ENCODE measurements around the gene GTPBP1.
A peak's percentile ranks its signal among the peaks of the same experiment; 100 is the strongest.

GTPBP1 gene

DNA sequence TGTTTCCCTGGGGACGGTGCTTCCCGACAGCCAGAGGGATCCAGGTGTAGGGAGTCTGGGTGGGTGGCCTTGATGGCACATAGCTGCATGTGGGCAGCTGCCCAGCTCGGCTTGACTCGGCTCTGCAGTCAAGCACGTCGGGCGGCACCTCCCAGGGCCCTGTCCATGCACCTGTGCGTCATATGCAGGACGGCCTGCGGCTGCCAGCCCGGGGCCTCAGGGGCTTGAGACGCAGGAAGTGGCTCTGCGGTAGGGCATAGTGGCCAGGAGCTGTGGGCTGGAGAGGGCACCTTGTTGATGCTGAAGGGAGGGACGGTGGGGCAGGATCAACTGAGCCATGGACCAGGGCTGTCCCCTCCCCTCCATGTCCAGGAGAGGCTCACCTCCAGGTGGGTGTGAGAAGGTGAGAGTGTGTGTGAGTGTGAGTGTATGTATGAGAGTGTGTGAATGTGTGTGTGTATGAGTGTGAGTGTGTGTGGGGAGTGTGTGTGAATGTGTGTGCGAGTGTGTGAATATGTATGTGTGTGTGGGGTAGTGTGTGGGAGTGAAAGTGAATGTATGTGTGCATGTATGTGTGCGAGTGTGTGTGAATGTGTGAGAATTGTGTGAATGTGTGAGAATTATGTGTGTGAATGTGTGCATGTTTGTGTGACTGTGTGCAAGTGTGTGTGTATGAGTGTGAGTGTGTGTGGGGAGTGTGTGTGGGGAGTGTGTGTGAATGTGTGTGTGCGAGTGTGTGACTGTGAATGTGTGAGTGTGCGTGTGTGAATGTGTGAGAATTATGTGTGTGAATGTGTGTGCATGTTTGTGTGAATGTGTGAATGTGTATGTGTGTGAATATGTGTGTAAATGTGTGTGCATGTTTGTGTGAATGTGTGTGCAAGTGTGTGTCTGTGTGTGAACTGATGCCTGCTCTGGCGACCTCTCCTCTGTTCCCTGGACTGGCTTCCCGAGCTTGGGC, 55.7 kb downstream of the GTPBP1 start:
- DNase-seq: no peak

DNA sequence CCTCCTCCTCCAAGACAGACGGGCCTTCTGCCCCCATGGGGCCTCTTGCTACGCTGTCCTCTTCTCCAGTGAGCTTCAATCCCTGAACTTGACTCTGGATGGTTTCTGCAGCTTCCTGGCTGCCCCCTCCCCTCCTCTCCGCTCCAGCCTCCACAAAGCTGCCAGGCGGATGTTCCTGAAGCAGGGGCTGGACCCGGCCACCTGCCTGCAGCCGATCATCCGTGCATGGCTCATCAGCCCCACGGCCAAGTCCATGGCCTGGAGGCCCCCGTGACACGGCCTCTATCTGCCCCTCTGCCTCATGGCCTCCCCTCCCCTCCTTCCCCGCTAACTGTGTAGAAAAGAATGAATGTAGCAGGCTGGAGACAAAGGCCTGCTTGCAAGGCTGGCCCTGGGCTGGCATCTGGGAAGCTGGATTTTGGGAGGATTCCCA, 56.8 kb downstream of the GTPBP1 start:
- no peak for DNase-seq

DNA sequence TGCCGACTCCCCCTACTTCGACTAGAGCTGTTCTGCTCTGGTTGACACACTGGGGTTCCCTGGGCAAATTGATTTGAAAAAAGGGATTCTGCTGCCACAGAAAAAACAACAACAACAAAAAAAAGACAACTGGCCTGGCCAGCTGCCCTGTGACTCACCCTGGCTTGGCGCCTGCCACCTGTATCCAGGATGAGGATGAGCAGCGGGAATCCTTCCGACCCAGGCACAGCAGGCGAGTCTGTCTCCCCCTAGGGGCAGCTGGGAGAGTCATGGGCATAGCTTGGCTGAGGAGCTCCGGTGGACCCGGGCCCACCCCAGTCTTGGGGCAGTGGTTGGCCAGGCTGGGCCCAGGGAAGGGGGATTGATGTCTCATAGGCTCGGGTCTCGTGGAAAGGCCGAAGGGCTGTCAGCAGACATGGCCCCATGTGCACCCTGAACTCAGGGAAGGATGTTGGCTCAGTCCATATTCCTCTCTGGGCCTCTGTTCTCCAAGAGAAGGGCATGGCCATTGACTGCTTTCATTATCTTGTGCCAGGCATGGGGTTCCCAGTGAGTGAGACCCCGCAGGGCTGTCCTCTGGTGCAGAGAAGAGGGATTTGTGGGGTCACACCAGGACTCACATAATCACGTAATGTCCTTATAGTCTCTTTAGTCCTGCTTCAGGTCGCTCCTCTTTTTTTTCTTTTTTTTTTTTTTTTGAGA, 60.5 kb downstream of the GTPBP1 start:
- DNase-seq: peak; percentile 46

DNA sequence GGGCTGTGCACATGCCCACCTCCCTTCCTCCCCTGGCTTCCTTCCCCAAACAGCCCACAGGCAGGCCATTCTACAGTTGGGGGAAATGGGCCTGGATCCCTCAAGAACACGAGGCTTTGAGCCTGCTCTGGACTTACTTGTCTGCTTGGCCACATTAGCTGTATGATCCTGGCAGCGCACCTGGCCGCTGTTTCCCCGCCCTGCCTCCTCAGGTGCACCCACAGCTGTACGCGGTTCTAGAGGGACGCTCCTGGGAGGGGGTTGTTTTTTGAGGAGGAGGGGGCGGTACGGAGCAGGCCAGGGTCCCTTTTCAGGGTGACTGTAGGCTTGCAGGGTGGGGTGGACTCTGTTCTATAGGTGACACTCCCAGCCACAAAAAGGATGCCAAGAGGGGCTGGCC, 61.6 kb downstream of the GTPBP1 start:
- no peak for DNase-seq

DNA sequence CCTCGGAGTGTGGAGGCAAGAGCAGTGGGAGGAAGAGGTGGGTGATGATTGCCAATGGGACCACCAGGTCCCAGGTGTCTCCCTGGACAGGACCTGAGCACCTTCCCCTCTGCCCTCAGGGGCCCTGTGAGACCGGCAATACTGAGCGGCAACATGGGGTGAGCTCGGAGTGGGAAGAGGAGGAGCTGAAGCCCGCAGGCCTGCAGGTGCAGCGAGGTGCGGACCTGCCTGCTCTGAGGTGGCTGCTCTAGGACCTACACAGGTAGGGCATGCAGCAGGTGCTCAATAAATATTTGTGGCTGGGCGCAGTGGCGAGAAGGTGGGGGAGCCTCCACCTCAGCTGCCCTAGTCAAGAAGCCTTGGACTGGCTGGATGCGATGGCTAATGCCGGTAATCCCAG, 62.3 kb downstream of the GTPBP1 start:
- no peak for DNase-seq

DNA sequence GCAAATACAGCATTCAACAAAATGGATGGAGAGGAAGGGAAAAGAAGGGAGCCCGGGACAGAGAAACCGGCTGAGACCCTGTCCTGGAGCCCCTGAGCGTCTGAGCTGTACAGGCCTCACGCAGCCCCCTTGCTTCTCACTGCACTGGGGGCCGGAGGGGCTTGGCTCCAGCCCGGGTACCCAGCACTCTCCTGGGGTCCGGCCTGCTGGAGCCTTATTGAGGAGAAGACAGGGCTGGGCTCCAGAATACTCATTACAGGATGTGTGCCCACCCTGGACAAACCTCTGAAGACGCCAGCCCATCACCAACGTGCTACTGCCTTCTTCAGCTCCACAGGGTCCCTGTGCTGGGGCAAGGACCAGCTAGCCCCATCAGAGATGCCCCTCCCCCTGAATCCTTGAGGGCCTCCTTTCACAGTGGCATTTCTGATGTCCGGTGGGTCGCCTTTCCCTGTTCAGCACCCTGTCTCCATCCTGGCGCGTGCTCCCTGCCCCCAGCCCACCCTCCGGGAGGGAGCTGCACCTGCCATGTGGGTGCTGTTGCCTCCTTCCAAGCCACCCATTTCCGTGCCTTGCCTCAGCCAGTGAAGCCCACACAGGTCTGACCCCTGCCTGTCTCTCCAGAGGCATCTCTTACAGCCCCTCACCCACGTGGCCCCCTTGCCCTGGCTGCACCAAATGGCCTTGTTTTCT, 64.7 kb downstream of the GTPBP1 start:
- no peak for DNase-seq

DNA sequence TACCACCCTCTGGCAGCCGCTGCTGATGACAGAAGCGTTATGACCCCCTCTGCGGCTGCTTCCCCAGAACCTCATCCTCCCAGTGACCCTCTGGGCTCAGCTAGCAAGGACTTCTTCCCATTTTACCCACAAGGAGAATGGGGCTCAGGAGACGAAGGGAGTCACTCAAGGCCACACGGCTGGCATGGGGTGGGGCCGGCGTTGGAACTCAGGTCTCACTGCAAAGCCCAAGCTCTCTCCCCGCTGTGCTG, 66.8 kb downstream of the GTPBP1 start:
- no peak for DNase-seq

DNA sequence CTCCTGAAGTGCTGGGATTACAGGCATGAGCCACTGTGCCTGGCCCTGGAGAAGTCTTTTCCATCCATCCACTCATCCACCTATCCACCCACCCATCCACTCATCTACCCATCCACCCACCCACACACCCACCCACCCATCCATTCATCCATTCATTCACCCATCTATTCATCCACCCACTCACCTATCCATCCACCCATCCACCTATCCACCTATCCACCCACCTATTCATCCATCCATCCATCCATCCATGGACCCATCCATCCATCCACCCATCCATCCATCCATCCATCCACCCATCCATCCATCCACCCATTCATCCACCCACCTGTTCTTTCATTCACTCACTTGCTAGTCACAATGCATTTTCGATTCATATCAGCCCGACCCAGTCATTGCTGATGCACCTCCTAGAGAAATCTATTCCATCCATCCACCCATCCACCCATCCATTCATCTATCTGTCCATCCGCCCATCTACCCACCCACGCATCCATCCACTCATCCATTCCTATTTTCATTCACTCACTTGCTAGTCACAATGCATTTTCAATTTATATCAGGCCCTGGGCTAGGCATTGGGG, 67.7 kb downstream of the GTPBP1 start:
- DNase-seq: no peak

DNA sequence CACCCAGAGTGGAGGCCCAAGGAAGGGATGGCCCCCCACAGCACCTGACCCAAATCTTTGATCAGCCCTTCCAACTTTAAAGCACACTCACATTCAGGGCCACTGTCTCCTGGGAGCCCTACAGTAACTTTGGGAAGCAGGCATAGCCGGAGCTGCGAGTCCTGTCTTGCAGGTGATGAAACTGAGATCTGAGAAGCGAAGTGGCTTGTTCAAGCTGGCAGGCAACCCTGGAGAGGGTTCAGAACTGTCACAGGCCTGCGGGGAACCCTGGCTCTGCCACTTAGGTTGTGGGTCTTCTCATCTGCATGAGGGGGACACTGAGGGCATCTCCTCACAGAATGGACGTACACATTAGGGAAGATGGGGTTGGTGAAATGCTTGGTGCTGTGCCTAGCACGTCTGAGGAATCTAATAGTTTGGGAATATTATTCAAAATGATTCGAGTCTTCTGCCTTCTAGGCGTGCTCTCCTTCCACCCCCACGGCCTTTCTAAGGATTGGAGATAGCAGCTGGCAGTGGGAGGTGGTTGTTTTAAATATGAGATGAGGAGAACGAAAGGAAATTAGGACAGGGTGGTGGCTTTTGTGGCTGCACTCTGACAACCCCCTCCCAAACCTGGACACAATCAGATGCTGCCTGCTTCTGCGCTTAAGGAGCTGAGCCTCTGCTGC, 68.9 kb downstream of the GTPBP1 start:
- no peak for DNase-seq

DNA sequence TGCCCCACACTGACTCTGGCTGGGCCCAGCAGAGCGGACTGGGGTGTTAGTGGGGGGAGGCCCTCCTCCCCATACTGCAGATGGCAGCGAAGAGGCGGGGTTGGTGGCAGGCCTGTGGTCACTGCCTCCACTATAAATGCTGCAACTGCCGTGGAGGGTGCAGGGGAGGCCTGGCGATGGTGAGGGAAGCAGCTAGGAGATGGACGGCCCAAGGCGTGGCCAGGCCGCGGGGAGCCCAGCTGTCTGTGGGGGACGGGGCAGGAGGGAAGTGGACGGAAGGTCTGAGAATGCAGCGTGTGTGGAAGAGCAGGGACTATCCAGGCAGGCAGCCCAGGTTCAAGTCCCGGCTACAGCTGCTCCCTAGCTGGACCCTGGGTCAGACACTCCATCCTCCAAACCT, 69.9 kb downstream of the GTPBP1 start:
- no peak for DNase-seq

DNA sequence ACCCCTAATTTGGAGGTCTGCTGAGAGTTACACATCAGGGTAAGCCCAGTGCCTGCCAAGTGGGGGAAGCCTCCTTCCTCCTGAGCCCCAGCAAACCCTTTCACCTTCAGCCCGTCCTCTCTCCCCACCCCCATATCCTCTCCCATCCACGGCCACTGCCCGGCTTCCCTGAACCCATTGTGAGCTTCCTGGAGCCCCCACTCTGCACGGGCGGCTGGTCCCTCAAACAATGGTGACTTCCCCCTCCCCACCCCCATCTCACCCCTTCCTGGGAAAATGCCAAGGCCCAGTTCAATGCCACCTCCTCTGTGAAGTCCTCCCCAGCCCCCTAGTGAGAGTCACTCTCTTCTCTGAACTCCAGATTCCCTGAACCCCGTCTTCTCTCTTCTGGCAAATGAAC, 70.3 kb downstream of the GTPBP1 start:
- no peak for DNase-seq

DNA sequence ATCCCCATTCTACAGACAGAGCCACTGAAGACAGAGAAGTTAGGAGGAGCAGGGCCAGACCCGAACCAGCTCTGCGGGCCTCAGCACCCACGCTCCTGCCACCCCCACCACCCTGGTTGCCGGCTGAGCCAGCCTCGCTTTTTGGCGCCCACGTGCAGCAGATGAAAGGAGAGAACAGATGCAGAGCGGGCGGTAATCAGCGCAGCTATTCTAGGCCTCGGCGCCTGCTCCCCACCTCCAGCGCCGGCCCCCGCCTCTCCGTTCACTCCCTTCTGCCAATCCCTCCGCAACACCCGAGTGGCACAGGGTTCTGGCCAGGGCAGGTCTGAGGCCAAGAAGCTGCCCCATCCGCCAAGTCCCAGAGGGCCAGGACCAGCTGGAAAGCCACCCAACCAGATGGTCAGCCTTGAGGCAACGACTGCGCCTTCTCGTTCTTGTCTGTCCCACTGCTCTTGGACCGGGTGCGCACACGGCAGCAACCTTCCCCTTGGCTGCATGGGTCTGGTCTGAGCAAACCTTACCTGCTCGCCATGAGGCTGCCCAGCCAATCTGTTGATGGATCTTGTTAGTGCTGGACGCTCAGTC, 71.4 kb downstream of the GTPBP1 start:
- DNase-seq: no peak

DNA sequence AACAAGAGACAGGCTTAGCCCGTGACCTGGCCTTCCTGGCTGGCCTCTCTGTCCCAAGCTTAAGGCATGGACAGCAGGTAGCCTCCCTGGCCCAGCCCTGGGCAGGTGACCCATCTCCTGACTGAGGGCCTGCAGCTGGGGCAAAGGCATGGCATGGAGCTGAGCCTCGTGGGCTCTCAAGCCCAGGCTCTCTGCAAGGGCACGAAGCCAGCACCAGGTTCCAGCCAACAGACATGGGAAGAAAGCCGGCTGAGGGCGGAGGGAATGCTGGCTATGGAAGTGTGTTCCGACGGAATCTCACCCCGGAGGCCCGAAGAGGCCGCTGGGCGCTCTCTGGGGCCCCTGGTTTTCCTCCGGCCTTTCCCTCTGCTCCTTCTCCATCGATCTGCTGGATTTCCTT, 75.3 kb downstream of the GTPBP1 start:
- no peak for DNase-seq

DNA sequence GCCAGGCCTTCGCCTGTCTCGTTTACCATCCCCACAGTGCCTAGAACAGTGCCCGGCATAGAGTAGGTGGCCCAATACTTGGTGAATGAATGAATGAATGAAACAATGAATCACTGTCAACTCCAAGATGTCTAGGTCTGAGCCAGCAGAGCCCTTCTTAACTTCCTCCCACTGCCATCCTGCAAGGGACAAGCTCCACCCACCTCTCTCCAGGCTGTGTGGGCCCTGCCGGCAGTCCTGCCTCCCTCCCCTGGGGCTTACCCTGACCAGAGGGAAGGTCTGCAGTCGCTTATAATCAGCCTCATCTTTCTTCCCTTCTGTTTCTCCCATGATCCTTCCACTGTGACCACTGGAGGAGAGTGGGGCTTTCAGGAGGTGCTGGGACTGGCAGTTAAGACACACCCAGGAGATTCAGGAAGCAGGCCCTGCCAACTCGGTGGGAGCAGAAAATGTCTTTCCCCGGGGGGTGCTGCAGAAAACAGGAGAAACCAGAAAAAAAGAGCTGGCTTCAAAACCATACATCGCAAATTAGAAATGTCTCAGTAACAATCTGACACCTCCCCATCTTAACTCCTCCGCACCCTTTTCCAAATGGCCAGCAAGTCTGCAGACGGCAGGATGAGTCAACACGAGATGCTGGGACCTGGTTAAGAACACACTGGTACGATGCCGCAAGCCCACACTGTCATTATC, 76.8 kb downstream of the GTPBP1 start:
- DNase-seq: no peak

Measured in CD4-positive, alpha-beta T cell treated with Interleukin-15 for 1 hour (primary cell).